22Rv1 (cell line): Measurements from ENCODE around the gene ADIRF.

ENCODE experiments used
- ZFX ChIP-seq: fragments of 450-650 bp; IDR thresholded peaks from 2 replicates; pipeline ENCODE4 v1.6.1; 2017; ENCODE audit warnings: antibody characterized with exemption, borderline replicate concordance
- TF ChIP-seq, protein P1 (sequence below): fragments of 450-650 bp; IDR thresholded peaks from 2 replicates; pipeline ENCODE4 v1.5.1; 2017; ENCODE audit warnings: mild to moderate bottlenecking

DNA sequence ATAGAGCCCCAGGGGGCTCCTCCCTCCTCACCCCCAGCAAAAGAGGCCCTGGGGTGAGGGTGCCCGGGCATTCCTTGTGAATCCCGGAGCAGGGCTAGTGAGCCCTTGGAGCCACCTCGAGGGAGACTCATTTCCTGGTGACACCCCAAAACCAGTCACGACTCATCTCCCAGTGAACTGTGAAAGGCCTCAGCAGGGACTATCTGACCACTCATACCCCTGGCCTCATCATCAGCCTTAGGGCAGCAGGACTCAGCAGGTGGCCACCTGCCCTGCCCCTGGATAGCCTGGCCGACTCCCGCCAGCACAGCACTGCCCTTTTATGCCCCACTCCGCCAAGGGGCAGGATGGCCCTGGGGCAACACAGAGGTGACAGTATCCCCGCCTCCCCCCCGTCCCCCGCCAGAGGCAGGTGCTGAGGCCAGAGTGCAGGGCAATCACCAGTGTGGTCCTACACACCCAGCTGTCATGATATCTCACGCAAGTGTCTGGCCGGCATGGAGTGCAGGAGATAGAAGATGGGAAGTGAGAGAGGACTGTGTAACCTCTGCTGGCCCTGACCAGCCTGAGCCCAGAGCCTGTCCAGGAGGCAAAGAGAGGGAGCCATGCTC, 6.7 kb upstream of the ADIRF start:
- no peak for TF ChIP-seq ZFX
- TF ChIP-seq, protein P1, sequence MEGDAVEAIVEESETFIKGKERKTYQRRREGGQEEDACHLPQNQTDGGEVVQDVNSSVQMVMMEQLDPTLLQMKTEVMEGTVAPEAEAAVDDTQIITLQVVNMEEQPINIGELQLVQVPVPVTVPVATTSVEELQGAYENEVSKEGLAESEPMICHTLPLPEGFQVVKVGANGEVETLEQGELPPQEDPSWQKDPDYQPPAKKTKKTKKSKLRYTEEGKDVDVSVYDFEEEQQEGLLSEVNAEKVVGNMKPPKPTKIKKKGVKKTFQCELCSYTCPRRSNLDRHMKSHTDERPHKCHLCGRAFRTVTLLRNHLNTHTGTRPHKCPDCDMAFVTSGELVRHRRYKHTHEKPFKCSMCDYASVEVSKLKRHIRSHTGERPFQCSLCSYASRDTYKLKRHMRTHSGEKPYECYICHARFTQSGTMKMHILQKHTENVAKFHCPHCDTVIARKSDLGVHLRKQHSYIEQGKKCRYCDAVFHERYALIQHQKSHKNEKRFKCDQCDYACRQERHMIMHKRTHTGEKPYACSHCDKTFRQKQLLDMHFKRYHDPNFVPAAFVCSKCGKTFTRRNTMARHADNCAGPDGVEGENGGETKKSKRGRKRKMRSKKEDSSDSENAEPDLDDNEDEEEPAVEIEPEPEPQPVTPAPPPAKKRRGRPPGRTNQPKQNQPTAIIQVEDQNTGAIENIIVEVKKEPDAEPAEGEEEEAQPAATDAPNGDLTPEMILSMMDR = no peak
